HepG2 (cell line): Measurements from ENCODE around the gene LTB4R. TPM values are rescaled to one million over a fixed set of nuclear protein-coding genes. Genes with fewer than 3 reads are reported as not detected.

ENCODE experiments used
- DDIT3 ChIP-seq: sonication (generic); formaldehyde crosslinking; IDR thresholded peaks from 2 replicates; pipeline ENCODE4 v1.4.0; 2020; ENCODE audit warnings: mild to moderate bottlenecking, missing genetic modification reagents
- DNMT1 ChIP-seq: sonication (generic); formaldehyde crosslinking; IDR thresholded peaks from 2 replicates; pipeline ENCODE4 v1.5.1; 2020; ENCODE audit warnings: mild to moderate bottlenecking, missing genetic modification reagents
- FOXO1 ChIP-seq: sonication (generic); formaldehyde crosslinking; IDR thresholded peaks from 2 replicates; pipeline ENCODE4 v1.4.0; 2020; ENCODE audit warnings: missing genetic modification reagents
- FOXP4 ChIP-seq: sonication (generic); formaldehyde crosslinking; IDR thresholded peaks from 2 replicates; pipeline ENCODE4 v1.4.0; 2020; ENCODE audit warnings: missing genetic modification reagents
- GABPA ChIP-seq, 2 experiments: IDR thresholded peaks; 2 replicates each; pipeline ENCODE4 v1.6.1; 2011 to 2016; ENCODE audit warnings: low read depth in 2 of 2, low read length in 1 of 2, missing biosample characterization in 1 of 2, missing genetic modification characterization in 1 of 2
- GFI1 ChIP-seq: sonication (generic); formaldehyde crosslinking; IDR thresholded peaks from 2 replicates; pipeline ENCODE4 v1.5.0; 2020; ENCODE audit warnings: missing genetic modification reagents, mild to moderate bottlenecking, borderline replicate concordance
- JARID2 ChIP-seq: sonication (generic); formaldehyde crosslinking; IDR thresholded peaks from 2 replicates; pipeline ENCODE4 v1.8.1; 2023; ENCODE audit warnings: missing genetic modification reagents, inconsistent platforms; ENCODE audit not compliant: insufficient replicate concordance
- KLF16 ChIP-seq, 2 experiments: sonication (generic) in 1 of 2; formaldehyde crosslinking in 1 of 2; IDR thresholded peaks; 2 replicates each; pipeline versions ENCODE4 v1.6.1 to v1.8.0; 2016 to 2023; ENCODE audit warnings: missing genetic modification reagents in 2 of 2, missing compliant biosample characterization in 1 of 2
- ONECUT2 ChIP-seq: sonication (generic); formaldehyde crosslinking; IDR thresholded peaks from 2 replicates; pipeline ENCODE4 v1.4.0; 2020; ENCODE audit warnings: missing genetic modification reagents
- PRDM10 ChIP-seq: sonication (generic); formaldehyde crosslinking; IDR thresholded peaks from 2 replicates; pipeline ENCODE4 v1.4.0; 2020; ENCODE audit warnings: low read depth, missing genetic modification reagents
- SP140L ChIP-seq: sonication (generic); formaldehyde crosslinking; IDR thresholded peaks from 2 replicates; pipeline ENCODE4 v1.4.0; 2020; ENCODE audit warnings: missing genetic modification reagents, borderline replicate concordance
- SRY ChIP-seq: sonication (generic); formaldehyde crosslinking; IDR thresholded peaks from 2 replicates; pipeline ENCODE4 v1.8.0; 2022; ENCODE audit warnings: mild to moderate bottlenecking, missing genetic modification reagents
- ZBTB25 ChIP-seq: IDR thresholded peaks from 2 replicates; pipeline ENCODE4 v1.6.1; 2018; ENCODE audit warnings: missing genetic modification reagents
- ZBTB43 ChIP-seq: sonication (generic); formaldehyde crosslinking; conservative IDR thresholded peaks from 2 replicates; pipeline ENCODE4 v1.4.0; 2020; ENCODE audit warnings: missing genetic modification reagents
- ZBTB7A ChIP-seq: sonication (generic); formaldehyde crosslinking; IDR thresholded peaks from 2 replicates; pipeline ENCODE4 v1.8.0; 2022; ENCODE audit warnings: mild to moderate bottlenecking, missing genetic modification reagents
- ZFP91 ChIP-seq: sonication (generic); formaldehyde crosslinking; IDR thresholded peaks from 2 replicates; pipeline ENCODE4 v1.9.0; 2022; ENCODE audit warnings: missing genetic modification reagents, mild to moderate bottlenecking, borderline replicate concordance
- ZNF496 ChIP-seq: sonication (generic); formaldehyde crosslinking; IDR thresholded peaks from 2 replicates; pipeline ENCODE4 v1.8.1; 2023; ENCODE audit warnings: mild to moderate bottlenecking, moderate library complexity, missing genetic modification reagents; ENCODE audit not compliant: insufficient replicate concordance
- polyA plus RNA-seq, 8 experiments: library from polyadenylated mRNA; depleted of rRNA in 3 of 8; stranded (reverse) in 7 of 8; unstranded in 1 of 8; fragments of >200 nt; fragmentation: Illumina TruSeq in 4 of 8; extraction: Trizol in 4 of 8; gene quantifications; 2 replicates each; pipeline versions ENCODE4 v1.2.1 to v1.2.3, GENCODE V29; 2011 to 2016; ENCODE audit warnings: low read depth in 4 of 8, missing spikeins in 1 of 8, mixed read lengths in 1 of 8; ENCODE audit not compliant: insufficient read depth in 1 of 8
- total RNA-seq, 5 experiments: library from RNA; depleted of rRNA; stranded (reverse); fragments of >200 nt; fragmentation: Illumina TruSeq; extraction: Trizol; gene quantifications; 2 replicates each; pipeline ENCODE4 v1.2.3, GENCODE V29; 2016; ENCODE audit warnings: low read depth in 1 of 5

LTB4R gene
- total and polyA plus RNA-seq, 2 of the 13 experiments (the other 11 are each of a cell fraction or from before 2014, with no cell fraction given), result 3.2 to 8.2 TPM

GRCh38 chr14:24307575-24308341, 3.5 kb upstream of the LTB4R start, which contains the start of gene CIDEB (continued):
- TF ChIP-seq ZFP91 (CRISPR knock-in tag), result no peak
- no peak for TF ChIP-seq DDIT3
- peak; percentile 78 for TF ChIP-seq ONECUT2 (CRISPR knock-in tag)
- TF ChIP-seq ZBTB43 (CRISPR knock-in tag), result peak; percentile 72; the same call in 1 of the 2 replicates
- TF ChIP-seq ZNF496 (CRISPR knock-in tag), result no peak
- no peak for TF ChIP-seq SRY
- TF ChIP-seq SP140L (CRISPR knock-in tag), result peak; percentile 94
- no peak for TF ChIP-seq GABPA (IDR thresholded peaks at IDR 0.05; ENCODE audit: low read depth, low read length)
- TF ChIP-seq GABPA (CRISPR knock-in tag; IDR thresholded peaks at IDR 0.05; ENCODE audit: low read depth), result no peak
- peak; percentile 92; the same call in 1 of the 2 replicates for TF ChIP-seq ZBTB25
- no peak for TF ChIP-seq JARID2 (CRISPR knock-in tag)
- peak; percentile 86; the same call in 1 of the 2 replicates for TF ChIP-seq FOXO1 (CRISPR knock-in tag)
- peak; percentile 75 for TF ChIP-seq FOXP4 (CRISPR knock-in tag)
- no peak for TF ChIP-seq DNMT1
- no peak for TF ChIP-seq GFI1 (CRISPR knock-in tag)
- TF ChIP-seq PRDM10 (CRISPR knock-in tag), result peak; percentile 94
- peak; percentile 84 for TF ChIP-seq ZBTB7A (CRISPR knock-in tag)
- peak in 1 of 2 experiments; percentile 97; a peak in 2 of 4 replicates for TF ChIP-seq KLF16 (CRISPR knock-in tag; IDR thresholded peaks at IDR 0.05)
